H1 (cell line): ENCODE data around the gene GALNT13. TPM values are rescaled to one million over a fixed set of nuclear protein-coding genes. Genes with fewer than 3 reads are reported as not detected.

Experiments
- HDAC6 ChIP-seq: IDR thresholded peaks from one replicate; pipeline ENCODE4 v1.7.1; 2012; ENCODE audit warnings: low read depth, mild to moderate bottlenecking, inconsistent platforms, low read length, moderate library complexity
- JUN ChIP-seq: IDR thresholded peaks from 2 replicates; pipeline ENCODE4 v1.6.1; 2011; ENCODE audit warnings: low read depth, mild to moderate bottlenecking, improper control_type of control experiment, low read length
- SIN3A ChIP-seq, 2 experiments: IDR thresholded peaks in 1 of 2; conservative IDR thresholded peaks in 1 of 2; 2 replicates each; pipeline ENCODE4 v1.6.1; 2011 to 2012; ENCODE audit warnings: low read length in 2 of 2, improper control_type of control experiment in 1 of 2, low read depth in 1 of 2, mild to moderate bottlenecking in 1 of 2
- SP1 ChIP-seq: IDR thresholded peaks from 2 replicates; pipeline ENCODE4 v1.6.1; 2011; ENCODE audit warnings: low read depth, low read length
- polyA plus RNA-seq, 7 experiments: library from polyadenylated mRNA; depleted of rRNA in 3 of 7; stranded (reverse) in 5 of 7; unstranded in 2 of 7; fragments of >200 nt in 5 of 7; fragments of 200-250 nt in 2 of 7; gene quantifications; 1 replicate in 5 of 7; 2 replicates in 1 of 7; 4 replicates in 1 of 7; pipeline versions ENCODE4 v1.2.1 to v1.2.3, GENCODE V29; 2011 to 2013; ENCODE audit warnings: missing spikeins in 2 of 7, mixed read lengths in 2 of 7
- total RNA-seq: library from RNA; stranded (reverse); fragmentation: NEBNext Ultra II Directional; extraction: Animal tissue kit (Norgen Biotek cat#: 25700); gene quantifications from 2 replicates; pipeline ENCODE4 v1.2.1, GENCODE V29; 2021
- TF ChIP-seq, protein P1 (sequence below): IDR thresholded peaks from 2 replicates; pipeline ENCODE4 v1.6.1; 2011; ENCODE audit warnings: low read length, improper control_type of control experiment

Gene GALNT13
- total and polyA plus RNA-seq, 2 of the 8 experiments (the other 6 are each of a cell fraction or from before 2014, with no cell fraction given) = 3.2 to 9.6 TPM

- TF ChIP-seq SP1 = no peak
- TF ChIP-seq HDAC6 = no peak
- no peak for TF ChIP-seq JUN
- no peak for TF ChIP-seq SIN3A (conservative IDR thresholded peaks at IDR 0.05 in 1 of 2, IDR thresholded peaks at IDR 0.05 in 1 of 2; ENCODE audit: low read depth in 1 of 2, low read length in 2 of 2)
- TF ChIP-seq, protein P1, sequence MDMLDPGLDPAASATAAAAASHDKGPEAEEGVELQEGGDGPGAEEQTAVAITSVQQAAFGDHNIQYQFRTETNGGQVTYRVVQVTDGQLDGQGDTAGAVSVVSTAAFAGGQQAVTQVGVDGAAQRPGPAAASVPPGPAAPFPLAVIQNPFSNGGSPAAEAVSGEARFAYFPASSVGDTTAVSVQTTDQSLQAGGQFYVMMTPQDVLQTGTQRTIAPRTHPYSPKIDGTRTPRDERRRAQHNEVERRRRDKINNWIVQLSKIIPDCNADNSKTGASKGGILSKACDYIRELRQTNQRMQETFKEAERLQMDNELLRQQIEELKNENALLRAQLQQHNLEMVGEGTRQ = no peak
Observed at GRCh38 chr2:154238252-154238651, 366.5 kb downstream of the GALNT13 start (continued).
